Endothelial cell of umbilical vein (primary cell): ENCODE measurements around the gene MYMK. TPM values are rescaled to one million over a fixed set of nuclear protein-coding genes. Genes with fewer than 3 reads are reported as not detected.

ENCODE experiments used
- BruUV-seq: library from RNA; stranded (reverse); fragments of 400-500 nt; replicated peaks from 2 replicates; lab custom pipeline; 2021; lab: Mats Ljungman, UMichigan
- CTCF ChIA-PET: fragments of 300-600, 350-600 bp; sonication (Branson Sonifier 250); formaldehyde crosslinking; loops from one replicate; lab custom pipeline; 2021; ENCODE audit warnings: antibody characterized with exemption, inconsistent platforms; lab: Charles Lee
- POLR2A ChIA-PET: fragments of 300-600, 350-600 bp; sonication (Branson Sonifier 250); formaldehyde crosslinking; loops from one replicate; lab custom pipeline; 2021; ENCODE audit warnings: antibody characterized with exemption, inconsistent platforms; lab: Charles Lee
- DNase-seq: peaks from one replicate; pipeline ENCODE4 v3.0.0-alpha.2; 2011; ENCODE audit warnings: low read depth, low spot score
- FAIRE-seq: peaks from 2 replicates; lab custom pipeline; 2011; peaks lifted over from hg19 to GRCh38; lab: Jason Lieb, UNC
- H2AFZ ChIP-seq: 2 replicates; pipeline ENCODE4 v1.6.0; 2012; ENCODE audit warnings: low read depth, low read length, control low read depth, inconsistent platforms
- H3K27ac ChIP-seq: 2 replicates; pipeline ENCODE4 v1.5.1; 2011; ENCODE audit warnings: low read depth, mild to moderate bottlenecking, control low read depth, low read length, moderate library complexity; ENCODE audit not compliant: insufficient read depth
- H3K27me3 ChIP-seq, 2 experiments: 2 replicates each; pipeline versions ENCODE4 v1.6.0 to v1.6.1; 2011; ENCODE audit warnings: low read length in 2 of 2, mixed read lengths in 1 of 2; ENCODE audit not compliant: control insufficient read depth in 2 of 2, insufficient read depth in 2 of 2
- H3K36me3 ChIP-seq, 2 experiments: 2 replicates in 1 of 2; 3 replicates in 1 of 2; pipeline ENCODE4 v1.5.1; 2011; ENCODE audit warnings: low read length in 2 of 2, mild to moderate bottlenecking in 1 of 2, moderate library complexity in 1 of 2; ENCODE audit not compliant: control insufficient read depth in 2 of 2, insufficient read depth in 2 of 2; ENCODE audit errors: extremely low read depth in 1 of 2
- H3K4me1 ChIP-seq: 3 replicates; pipeline ENCODE4 v1.5.1; 2011; ENCODE audit warnings: mild to moderate bottlenecking, low read length; ENCODE audit not compliant: control insufficient read depth, insufficient read depth; ENCODE audit errors: extremely low read depth
- H3K4me2 ChIP-seq: 2 replicates; pipeline ENCODE4 v1.6.1; 2011; ENCODE audit warnings: low read length, control low read depth, mixed read lengths; ENCODE audit not compliant: insufficient read depth
- H3K4me3 ChIP-seq, 3 experiments: fragments of 200-600 bp in 1 of 3; sonication (generic), shearing (Covaris generic) in 1 of 3; replicated peaks in 1 of 3; 2 replicates each; pipeline ENCODE4 v1.5.1; 2011 to 2016; ENCODE audit warnings: control low read depth in 3 of 3, low read length in 3 of 3, mild to moderate bottlenecking in 2 of 3, inconsistent platforms in 1 of 3, low read depth in 1 of 3, moderate library complexity in 1 of 3; ENCODE audit not compliant: insufficient read depth in 1 of 3
- H3K79me2 ChIP-seq: 2 replicates; pipeline ENCODE4 v1.6.0; 2012; ENCODE audit warnings: low read length, inconsistent platforms; ENCODE audit not compliant: control insufficient read depth, insufficient read depth
- H3K9ac ChIP-seq: replicated peaks from 2 replicates; pipeline ENCODE3; 2011; ENCODE audit warnings: low read length, control low read depth; ENCODE audit not compliant: insufficient read depth; ENCODE audit errors: extremely low read depth
- H3K9me1 ChIP-seq: replicated peaks from 3 replicates; pipeline ENCODE4 v1.6.0; 2011; ENCODE audit warnings: mild to moderate bottlenecking, low read length; ENCODE audit not compliant: control insufficient read depth, insufficient read depth; ENCODE audit errors: extremely low read depth
- H3K9me3 ChIP-seq: replicated peaks from 2 replicates; pipeline ENCODE4 v1.5.1; 2012; ENCODE audit warnings: low read length, inconsistent platforms; ENCODE audit not compliant: control insufficient read depth, insufficient read depth
- H4K20me1 ChIP-seq: replicated peaks from 2 replicates; pipeline ENCODE3; 2011; ENCODE audit warnings: mild to moderate bottlenecking, low read length; ENCODE audit not compliant: control insufficient read depth, insufficient read depth; ENCODE audit errors: extremely low read depth
- CTCF ChIP-seq, 2 donors: IDR thresholded peaks; 1 replicate in 1 of 2; 2 replicates in 1 of 2; pipeline ENCODE4 v1.5.1; 2011; ENCODE audit warnings: low read length in 2 of 2, mild to moderate bottlenecking in 2 of 2, moderate library complexity in 2 of 2, control low read depth in 1 of 2, inconsistent platforms in 1 of 2, low read depth in 1 of 2; ENCODE audit not compliant: insufficient read depth in 1 of 2; ENCODE audit errors: extremely low read depth in 1 of 2
- EZH2 ChIP-seq: IDR thresholded peaks from 2 replicates; pipeline ENCODE4 v1.6.1; 2012; ENCODE audit warnings: borderline replicate concordance, low read depth, mild to moderate bottlenecking, moderate library complexity, low read length, inconsistent platforms; ENCODE audit not compliant: severe bottlenecking
- FOS ChIP-seq: IDR thresholded peaks from 2 replicates; pipeline ENCODE4 v1.6.1; 2011; ENCODE audit warnings: mild to moderate bottlenecking, low read length, moderate library complexity, borderline replicate concordance; ENCODE audit not compliant: insufficient read depth
- GATA2 ChIP-seq: IDR thresholded peaks from 2 replicates; pipeline ENCODE4 v1.7.0; 2011; ENCODE audit warnings: low read depth, mild to moderate bottlenecking, moderate library complexity, mixed read lengths, low read length; ENCODE audit not compliant: insufficient read length, insufficient read depth
- JUN ChIP-seq: IDR thresholded peaks from 2 replicates; pipeline ENCODE4 v1.6.1; 2011; ENCODE audit warnings: borderline replicate concordance, low read depth; ENCODE audit not compliant: insufficient read length, insufficient read depth
- MYC ChIP-seq: IDR thresholded peaks from one replicate; pipeline ENCODE4 v1.6.1; 2011; ENCODE audit warnings: mild to moderate bottlenecking, low read depth, low read length
- POLR2A ChIP-seq: IDR thresholded peaks from 2 replicates; pipeline ENCODE4 v1.6.1; 2012; ENCODE audit warnings: low read depth, mild to moderate bottlenecking, control low read depth, low read length
- POLR2AphosphoS5 ChIP-seq: IDR thresholded peaks from 2 replicates; pipeline ENCODE4 v1.6.1; 2012; ENCODE audit warnings: low read depth, mild to moderate bottlenecking, control low read depth, low read length, moderate library complexity; ENCODE audit not compliant: insufficient read depth
- dilution Hi-C: fragments of 300-500 bp; cut with MboI; formaldehyde crosslinking; loops from one replicate; pipeline ENCODE4 v1.15.0; 2019; ENCODE audit warnings: low sequenced_read_pairs; ENCODE audit not compliant: extremely low pct_ligation_motif_present
- intact Hi-C: fragments of 100-400 bp; cut with micrococcal nuclease; formaldehyde crosslinking; loops from one replicate; pipeline ENCODE4 v1.10.0; 2022
- polyA plus RNA-seq, 4 experiments: library from polyadenylated mRNA; depleted of rRNA in 3 of 4; stranded (reverse) in 3 of 4; unstranded in 1 of 4; fragments of >200 nt; gene quantifications; 2 replicates each; pipeline versions ENCODE4 v1.2.1 to v1.2.3, GENCODE V29; 2011 to 2012; ENCODE audit warnings: missing spikeins in 1 of 4
- total RNA-seq: library from RNA; stranded (reverse); gene quantifications from 2 replicates; pipeline ENCODE4 v1.2.3, GENCODE V29; 2021
- TF ChIP-seq, protein P1 (sequence below): IDR thresholded peaks from 2 replicates; pipeline ENCODE4 v1.6.1; 2011; ENCODE audit not compliant: insufficient read depth, insufficient read length

Gene MYMK
- total and polyA plus RNA-seq, 2 donors (not counting 3 experiments of a cell fraction or from before 2014, with no cell fraction given) = not detected

- H3K4me2 ChIP-seq = no peak overlapping the region
- no peak overlapping the region for H3K9ac ChIP-seq
- no TSS peak for BruUV-seq
- no peaks in the 10 kb centered on the region for H3K36me3 ChIP-seq
- H3K4me3 ChIP-seq = no peak overlapping the region
- no peaks in the 10 kb centered on the region for H4K20me1 ChIP-seq
- TF ChIP-seq POLR2A = no peak
- no peak for TF ChIP-seq POLR2AphosphoS5
- no peak for TF ChIP-seq EZH2
- TF ChIP-seq JUN = no peak
- TF ChIP-seq GATA2 = no peak
- TF ChIP-seq MYC = no peak
- TF ChIP-seq, protein P1, sequence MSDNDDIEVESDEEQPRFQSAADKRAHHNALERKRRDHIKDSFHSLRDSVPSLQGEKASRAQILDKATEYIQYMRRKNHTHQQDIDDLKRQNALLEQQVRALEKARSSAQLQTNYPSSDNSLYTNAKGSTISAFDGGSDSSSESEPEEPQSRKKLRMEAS = no peak
- no peak for TF ChIP-seq CTCF (IDR thresholded peaks at IDR 0.05; ENCODE audit: extremely low read depth in 1 of 2, insufficient read depth in 1 of 2, low read depth in 1 of 2, low read length in 2 of 2)
- TF ChIP-seq FOS = no peak
- DNase-seq (no peak), FAIRE-seq (no peak)
- no peak overlapping the region for H2AFZ ChIP-seq
- H3K27me3 ChIP-seq = peaks cover 0 to 3% of the 10 kb centered on the region in 2 experiments
- no peaks in the 10 kb centered on the region for H3K4me1 ChIP-seq
- no peaks in the 10 kb centered on the region for H3K9me1 ChIP-seq
- ChIA-PET POLR2A (no interaction called here), CTCF (no interaction called here)
- H3K79me2 ChIP-seq = no peaks in the 10 kb centered on the region
- no peak overlapping the region for H3K27ac ChIP-seq
- intact Hi-C loops = no loop called here
- H3K9me3 ChIP-seq = no peaks in the 10 kb centered on the region
- dilution Hi-C loops = no loop called here
Observed at GRCh38 chr9:133524146-133524545, 613 bp downstream of the MYMK start.
